ENCODE results near the gene CTSZ. TPM values are rescaled to one million over a fixed set of nuclear protein-coding genes. Genes with fewer than 3 reads are reported as not detected.

Gene CTSZ
- total RNA-seq, 1 donor, result 223 TPM

GRCh38 chr20:59010321-59010994 lies 3.4 kb upstream of the CTSZ start:
- peak overlapping the region; percentile 77 for H3K4me2 ChIP-seq (ENCODE audit: insufficient read depth, low read length)
- peaks cover 41% of the 10 kb centered on the region for H3K4me1 ChIP-seq (ENCODE audit: insufficient read depth, low read length)
- peak overlapping the region; percentile 93 for H3K27ac ChIP-seq (ENCODE audit: low read depth, low read length)
- peaks cover 2% of the 10 kb centered on the region for H3K36me3 ChIP-seq (ENCODE audit: insufficient read depth, low read length)
- TF ChIP-seq CTCF (IDR thresholded peaks at IDR 0.05; ENCODE audit: extremely low read depth, low read depth, low read length), result no peak
- peak overlapping the region; percentile 85 for H2AFZ ChIP-seq (ENCODE audit: low read length)
- peak overlapping the region; percentile 53 for H3K4me3 ChIP-seq (ENCODE audit: insufficient read depth, low read length)
- no peaks in the 10 kb centered on the region for H3K9me3 ChIP-seq (ENCODE audit: low read depth, low read length)
- peaks cover 14% of the 10 kb centered on the region for H3K79me2 ChIP-seq (ENCODE audit: insufficient read depth, low read length)
- H4K20me1 ChIP-seq (ENCODE audit: insufficient read depth, low read length), result peaks cover 4% of the 10 kb centered on the region
- H3K27me3 ChIP-seq (ENCODE audit: insufficient read depth, low read length), result no peaks in the 10 kb centered on the region
- peak; percentile 82 for DNase-seq (ENCODE audit: insufficient read length, low spot score, missing footprints)

GRCh38 chr20:59008715-59009336 lies 1.8 kb upstream of the CTSZ start:
- Histone ChIP-seq H2AFZ (ENCODE audit: low read length) (no peak overlapping the region), H3K27ac (ENCODE audit: low read depth, low read length) (no peak overlapping the region), H4K20me1 (ENCODE audit: insufficient read depth, low read length) (peaks cover 9% of the 10 kb centered on the region), H3K9me3 (ENCODE audit: low read depth, low read length) (no peaks in the 10 kb centered on the region), H3K4me2 (ENCODE audit: insufficient read depth, low read length) (no peak overlapping the region), H3K4me3 (ENCODE audit: insufficient read depth, low read length) (no peak overlapping the region), H3K36me3 (ENCODE audit: insufficient read depth, low read length) (peaks cover 15% of the 10 kb centered on the region), H3K4me1 (ENCODE audit: insufficient read depth, low read length) (peaks cover 39% of the 10 kb centered on the region), H3K79me2 (ENCODE audit: insufficient read depth, low read length) (peaks cover 31% of the 10 kb centered on the region), H3K27me3 (ENCODE audit: insufficient read depth, low read length) (no peaks in the 10 kb centered on the region)
- no peak for TF ChIP-seq CTCF (IDR thresholded peaks at IDR 0.05; ENCODE audit: extremely low read depth, low read depth, low read length)
- DNase-seq (ENCODE audit: insufficient read length, low spot score, missing footprints), result peak; percentile 69

GRCh38 chr20:59007665-59008511 lies 834 bp upstream of the CTSZ start:
- Histone ChIP-seq H3K27me3 (ENCODE audit: insufficient read depth, low read length) (no peaks in the 10 kb centered on the region), H3K27ac (ENCODE audit: low read depth, low read length) (no peak overlapping the region), H3K4me2 (ENCODE audit: insufficient read depth, low read length) (peak overlapping the region; percentile 92), H3K36me3 (ENCODE audit: insufficient read depth, low read length) (peaks cover 24% of the 10 kb centered on the region), H2AFZ (ENCODE audit: low read length) (no peak overlapping the region), H3K4me3 (ENCODE audit: insufficient read depth, low read length) (peak overlapping the region; percentile 90), H4K20me1 (ENCODE audit: insufficient read depth, low read length) (peaks cover 18% of the 10 kb centered on the region), H3K4me1 (ENCODE audit: insufficient read depth, low read length) (peaks cover 37% of the 10 kb centered on the region), H3K9me3 (ENCODE audit: low read depth, low read length) (no peaks in the 10 kb centered on the region), H3K79me2 (ENCODE audit: insufficient read depth, low read length) (peaks cover 40% of the 10 kb centered on the region)
- DNase-seq (ENCODE audit: insufficient read length, low spot score, missing footprints), result peak; percentile 69
- no peak for TF ChIP-seq CTCF (IDR thresholded peaks at IDR 0.05; ENCODE audit: extremely low read depth, low read depth, low read length)

Measured in osteoblast (primary cell).